Measurements from ENCODE around the gene LSM3. TPM values are rescaled to one million over a fixed set of nuclear protein-coding genes. Genes with fewer than 3 reads are reported as not detected.

The LSM3 gene
- total RNA-seq, 1 experiment from 2014 or later: 11.9 TPM

DNA sequence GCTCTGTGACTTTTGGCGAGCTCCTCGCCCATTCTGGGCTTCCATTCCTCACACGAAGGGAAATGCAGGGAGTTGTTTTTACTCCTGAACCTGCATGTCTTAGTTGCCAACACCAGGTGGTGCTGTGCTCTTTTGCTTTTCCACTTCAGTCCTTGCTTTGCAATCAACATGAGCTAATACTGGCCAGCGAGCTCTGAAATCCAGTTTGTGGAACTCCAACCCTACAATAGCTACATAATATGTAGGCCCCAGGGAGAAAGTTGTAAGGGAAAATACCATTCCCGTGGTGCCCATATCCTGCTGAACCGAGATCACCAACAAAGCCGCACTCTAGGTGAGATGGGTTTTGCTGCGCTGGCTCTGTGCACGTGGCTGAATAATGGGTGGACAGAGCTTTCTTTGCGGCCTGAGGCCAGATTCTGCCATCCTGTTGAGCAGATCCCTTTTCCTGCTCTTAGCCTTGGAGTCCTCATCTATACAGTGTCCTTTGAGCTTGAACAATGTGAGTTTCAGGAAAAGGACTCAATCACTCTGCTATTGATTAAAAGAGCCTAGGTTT lies 25.0 kb downstream of the LSM3 start:
- CTCF ChIA-PET: interaction anchor here (0.6 to 1.6 kb wide), 21 partner anchors 9 to 339 kb away, joined by 3 to 16 read pairs (median 3); no protein-coding TSS in a partner anchor

DNA sequence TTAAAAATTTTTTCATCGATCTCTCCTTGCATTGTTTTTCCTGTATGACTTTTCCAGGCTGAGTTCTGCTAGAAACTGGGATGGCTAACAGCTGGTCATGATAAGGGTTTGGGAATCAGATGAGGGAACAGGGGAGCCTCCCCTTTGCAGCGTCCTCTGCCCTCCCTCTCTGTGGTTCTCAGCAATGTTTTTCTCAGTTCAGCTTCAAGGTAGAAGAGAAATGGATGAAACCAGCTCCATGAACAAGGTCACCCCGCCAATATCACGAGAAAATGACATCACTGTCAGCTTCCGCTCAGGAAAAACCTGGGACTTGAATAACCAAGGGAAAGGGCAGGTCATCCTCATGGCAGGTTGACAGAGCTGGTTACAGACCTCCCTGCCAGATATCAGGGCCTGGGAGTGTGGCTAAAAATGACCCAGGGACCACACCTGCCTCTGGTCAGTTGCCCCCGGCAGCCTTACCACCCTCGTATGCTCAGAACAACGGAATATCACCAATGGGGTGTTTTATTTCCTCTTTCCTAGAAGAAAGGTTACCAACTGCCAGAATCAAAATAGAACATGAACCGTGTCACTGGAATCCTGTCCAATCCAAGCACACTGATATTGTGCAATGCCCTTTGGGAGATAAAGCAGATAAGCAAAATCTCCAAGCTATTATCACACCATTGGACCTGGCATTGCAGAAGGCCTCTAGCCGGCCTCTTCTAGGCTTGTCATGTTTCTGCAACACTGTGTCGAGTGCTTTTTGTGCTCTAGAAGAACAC lies 26.1 kb downstream of the LSM3 start:
- in situ Hi-C loops (cut with HindIII; ENCODE audit: low pct_unique_long_range_greater_than_20kb, low sequenced_read_pairs): no loop called here
- H3K27me3 ChIP-seq (ENCODE audit: control insufficient read depth, insufficient read depth, low read length): no peaks in the 10 kb centered on the region
- peak overlapping the region; percentile 69; the same call in 1 of the 2 replicates for H3K27ac ChIP-seq (ENCODE audit: low read length)
- POLR2A ChIA-PET: interaction anchor here (0.5 kb wide), 1 partner anchor 53 kb away, joined by 5 read pairs; no protein-coding TSS in a partner anchor
- no TSS peak for BruUV-seq (replicated peaks)
- no peaks in the 10 kb centered on the region for H3K36me3 ChIP-seq (ENCODE audit: control insufficient read depth, insufficient read depth, low read length)
- ATAC-seq (no peak), DNase-seq (ENCODE audit: low read depth, low spot score) (no peak)
- no peak overlapping the region for H3K4me3 ChIP-seq (ENCODE audit: low read depth in 2 of 2, low read length in 2 of 2)
- CTCF ChIA-PET: interaction anchor here (1.6 kb wide), 1 partner anchor 52 kb away, joined by 7 read pairs; no protein-coding TSS in a partner anchor
- H3K4me1 ChIP-seq (ENCODE audit: control insufficient read depth, insufficient read depth, low read length): peaks cover 22% of the 10 kb centered on the region
- intact Hi-C loops (cut with micrococcal nuclease; ENCODE audit: unreplicated experiment): loop anchor here (5.0 kb wide), 2 partner anchors 58 to 263 kb away; no protein-coding TSS in a partner anchor
- H3K9me3 ChIP-seq (ENCODE audit: control insufficient read depth, insufficient read depth, low read depth, low read length): no peaks in the 10 kb centered on the region
- TF ChIP-seq, protein P1, sequence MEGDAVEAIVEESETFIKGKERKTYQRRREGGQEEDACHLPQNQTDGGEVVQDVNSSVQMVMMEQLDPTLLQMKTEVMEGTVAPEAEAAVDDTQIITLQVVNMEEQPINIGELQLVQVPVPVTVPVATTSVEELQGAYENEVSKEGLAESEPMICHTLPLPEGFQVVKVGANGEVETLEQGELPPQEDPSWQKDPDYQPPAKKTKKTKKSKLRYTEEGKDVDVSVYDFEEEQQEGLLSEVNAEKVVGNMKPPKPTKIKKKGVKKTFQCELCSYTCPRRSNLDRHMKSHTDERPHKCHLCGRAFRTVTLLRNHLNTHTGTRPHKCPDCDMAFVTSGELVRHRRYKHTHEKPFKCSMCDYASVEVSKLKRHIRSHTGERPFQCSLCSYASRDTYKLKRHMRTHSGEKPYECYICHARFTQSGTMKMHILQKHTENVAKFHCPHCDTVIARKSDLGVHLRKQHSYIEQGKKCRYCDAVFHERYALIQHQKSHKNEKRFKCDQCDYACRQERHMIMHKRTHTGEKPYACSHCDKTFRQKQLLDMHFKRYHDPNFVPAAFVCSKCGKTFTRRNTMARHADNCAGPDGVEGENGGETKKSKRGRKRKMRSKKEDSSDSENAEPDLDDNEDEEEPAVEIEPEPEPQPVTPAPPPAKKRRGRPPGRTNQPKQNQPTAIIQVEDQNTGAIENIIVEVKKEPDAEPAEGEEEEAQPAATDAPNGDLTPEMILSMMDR (IDR thresholded peaks at IDR 0.05): no peak
- no peak for TF ChIP-seq TCF7L2 (IDR thresholded peaks at IDR 0.05; ENCODE audit: low read depth, low read length)
- TF ChIP-seq, protein P2, sequence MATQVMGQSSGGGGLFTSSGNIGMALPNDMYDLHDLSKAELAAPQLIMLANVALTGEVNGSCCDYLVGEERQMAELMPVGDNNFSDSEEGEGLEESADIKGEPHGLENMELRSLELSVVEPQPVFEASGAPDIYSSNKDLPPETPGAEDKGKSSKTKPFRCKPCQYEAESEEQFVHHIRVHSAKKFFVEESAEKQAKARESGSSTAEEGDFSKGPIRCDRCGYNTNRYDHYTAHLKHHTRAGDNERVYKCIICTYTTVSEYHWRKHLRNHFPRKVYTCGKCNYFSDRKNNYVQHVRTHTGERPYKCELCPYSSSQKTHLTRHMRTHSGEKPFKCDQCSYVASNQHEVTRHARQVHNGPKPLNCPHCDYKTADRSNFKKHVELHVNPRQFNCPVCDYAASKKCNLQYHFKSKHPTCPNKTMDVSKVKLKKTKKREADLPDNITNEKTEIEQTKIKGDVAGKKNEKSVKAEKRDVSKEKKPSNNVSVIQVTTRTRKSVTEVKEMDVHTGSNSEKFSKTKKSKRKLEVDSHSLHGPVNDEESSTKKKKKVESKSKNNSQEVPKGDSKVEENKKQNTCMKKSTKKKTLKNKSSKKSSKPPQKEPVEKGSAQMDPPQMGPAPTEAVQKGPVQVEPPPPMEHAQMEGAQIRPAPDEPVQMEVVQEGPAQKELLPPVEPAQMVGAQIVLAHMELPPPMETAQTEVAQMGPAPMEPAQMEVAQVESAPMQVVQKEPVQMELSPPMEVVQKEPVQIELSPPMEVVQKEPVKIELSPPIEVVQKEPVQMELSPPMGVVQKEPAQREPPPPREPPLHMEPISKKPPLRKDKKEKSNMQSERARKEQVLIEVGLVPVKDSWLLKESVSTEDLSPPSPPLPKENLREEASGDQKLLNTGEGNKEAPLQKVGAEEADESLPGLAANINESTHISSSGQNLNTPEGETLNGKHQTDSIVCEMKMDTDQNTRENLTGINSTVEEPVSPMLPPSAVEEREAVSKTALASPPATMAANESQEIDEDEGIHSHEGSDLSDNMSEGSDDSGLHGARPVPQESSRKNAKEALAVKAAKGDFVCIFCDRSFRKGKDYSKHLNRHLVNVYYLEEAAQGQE (IDR thresholded peaks at IDR 0.05; ENCODE audit: insufficient read depth in 1 of 2, low read depth in 2 of 2, low read length in 1 of 2): no peak
- no peak for TF ChIP-seq SIN3A (IDR thresholded peaks at IDR 0.05; ENCODE audit: borderline replicate concordance, insufficient read depth, low read depth, low read length)
- TF ChIP-seq POLR2AphosphoS5 (IDR thresholded peaks at IDR 0.05; ENCODE audit: low read depth, low read length): no peak

More for the DNA sequence above, 25.0 kb downstream of the LSM3 start:
- Histone ChIP-seq H3K4me3 (ENCODE audit: low read depth in 2 of 2, low read length in 2 of 2) (no peak overlapping the region), H3K4me1 (ENCODE audit: control insufficient read depth, insufficient read depth, low read length) (peaks cover 22% of the 10 kb centered on the region), H3K9me3 (ENCODE audit: control insufficient read depth, insufficient read depth, low read depth, low read length) (no peaks in the 10 kb centered on the region), H3K27ac (ENCODE audit: low read length) (peak overlapping the region; percentile 69; the same call in 1 of the 2 replicates), H3K27me3 (ENCODE audit: control insufficient read depth, insufficient read depth, low read length) (no peaks in the 10 kb centered on the region), H3K36me3 (ENCODE audit: control insufficient read depth, insufficient read depth, low read length) (peaks cover 5% of the 10 kb centered on the region; the same call in 1 of the 2 replicates)
- no TSS peak for BruUV-seq (replicated peaks)
- ATAC-seq (peak; percentile 89), DNase-seq (ENCODE audit: low read depth, low spot score) (peak; percentile 61)
- intact Hi-C loops (cut with micrococcal nuclease; ENCODE audit: unreplicated experiment): loop anchor here (5.0 kb wide), 2 partner anchors 59 to 264 kb away; no protein-coding TSS in a partner anchor
- no peak for TF ChIP-seq TCF7L2 (IDR thresholded peaks at IDR 0.05; ENCODE audit: low read depth, low read length)
- TF ChIP-seq, protein P1 (IDR thresholded peaks at IDR 0.05): peak; percentile 83
- in situ Hi-C loops (cut with HindIII; ENCODE audit: low pct_unique_long_range_greater_than_20kb, low sequenced_read_pairs): no loop called here
- POLR2A ChIA-PET: interaction anchor here (0.5 to 0.6 kb wide), 3 partner anchors 25 to 265 kb away, joined by 4 to 15 read pairs (median 5); partner anchors contain the start of gene XPC
